HG03520 (cell line): ENCODE data around the gene CHST11.
A peak's percentile ranks its signal among the peaks of the same experiment; 100 is the strongest.

ENCODE experiments used
- ATAC-seq: cut with Tn5 transposase; IDR thresholded peaks from one replicate; pipeline ENCODE4 v1.9.1; 2021; ENCODE audit warnings: mild to moderate bottlenecking, moderate library complexity; ENCODE audit not compliant: unreplicated experiment

The CHST11 gene

DNA sequence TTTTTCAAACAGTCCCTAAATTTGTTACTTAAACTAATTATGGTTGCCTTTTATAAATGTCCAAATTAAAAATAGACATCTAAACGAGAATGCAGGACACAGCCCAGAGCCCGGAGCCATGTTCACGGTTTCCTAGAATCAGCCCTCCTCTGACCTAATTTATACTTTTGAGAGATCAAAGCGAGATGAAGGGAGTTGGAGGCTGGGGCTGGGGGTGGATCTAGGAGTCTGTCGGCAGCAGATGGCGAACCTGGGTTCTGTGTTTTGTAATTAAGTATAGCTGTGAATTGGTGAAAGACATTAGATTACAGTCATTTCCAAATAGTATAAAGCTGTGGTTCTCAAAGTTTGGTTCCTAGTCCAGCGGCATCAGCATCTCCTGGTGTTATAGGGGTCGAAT, 291.2 kb downstream of the CHST11 start:
- ATAC-seq = no peak

DNA sequence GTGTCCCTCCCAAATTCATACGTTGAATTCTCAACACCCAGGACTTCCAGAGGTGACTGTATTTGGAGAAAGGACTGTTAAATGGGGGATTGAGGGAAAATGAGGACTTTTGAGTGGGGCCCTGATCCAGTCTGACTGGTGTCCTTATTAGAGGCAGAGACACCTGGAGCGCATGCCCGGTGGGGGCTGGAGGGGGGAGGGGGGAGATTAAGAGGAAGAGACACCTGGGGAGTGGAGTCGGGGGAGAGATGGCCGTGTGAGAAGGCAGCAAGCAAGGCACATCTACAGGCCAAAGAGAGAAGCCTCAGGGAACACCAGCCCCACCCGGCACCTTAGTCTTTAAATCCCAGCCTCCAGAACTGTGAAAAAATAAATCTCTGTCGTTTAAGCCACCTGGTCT, 291.6 kb downstream of the CHST11 start:
- no peak for ATAC-seq

DNA sequence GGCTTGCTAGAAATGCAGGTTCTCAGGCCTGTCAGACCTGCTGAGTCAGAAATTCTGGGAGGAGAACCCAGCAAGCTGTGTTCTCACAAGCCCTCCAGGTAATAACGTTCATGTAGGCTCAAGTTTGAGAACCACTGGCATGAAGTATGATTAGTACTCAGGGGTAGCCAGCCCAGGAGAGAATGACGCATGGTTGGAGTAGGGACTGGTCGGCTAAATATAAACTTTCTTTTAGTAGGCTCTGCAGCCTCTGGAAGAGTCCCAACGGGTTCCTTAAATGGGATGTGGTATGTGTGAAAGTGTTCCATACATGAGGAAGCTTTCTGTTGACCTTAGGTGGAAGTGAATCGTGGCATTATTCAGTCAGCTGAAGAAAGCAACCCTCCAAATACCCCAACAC, 292.0 kb downstream of the CHST11 start:
- no peak for ATAC-seq

DNA sequence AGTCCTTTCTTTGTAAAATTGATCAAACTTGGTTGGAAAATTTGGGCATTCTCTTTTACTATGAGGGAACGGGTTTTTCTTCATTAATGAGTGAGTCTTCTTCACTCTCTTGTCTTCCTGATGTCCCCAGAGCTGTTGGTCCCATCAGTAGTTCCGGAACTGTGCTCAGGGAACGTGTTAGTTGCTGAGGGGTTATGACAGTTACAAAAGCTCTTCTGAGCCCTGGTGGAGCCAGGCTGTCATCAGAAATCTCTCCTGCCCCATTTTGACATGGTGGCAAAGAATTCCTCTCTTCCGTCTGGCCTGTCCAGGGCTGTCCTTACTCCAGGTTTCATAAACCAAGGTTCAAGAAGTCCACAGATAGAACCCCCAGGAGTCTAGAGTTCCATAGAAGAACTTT, 292.8 kb downstream of the CHST11 start:
- ATAC-seq = no peak

DNA sequence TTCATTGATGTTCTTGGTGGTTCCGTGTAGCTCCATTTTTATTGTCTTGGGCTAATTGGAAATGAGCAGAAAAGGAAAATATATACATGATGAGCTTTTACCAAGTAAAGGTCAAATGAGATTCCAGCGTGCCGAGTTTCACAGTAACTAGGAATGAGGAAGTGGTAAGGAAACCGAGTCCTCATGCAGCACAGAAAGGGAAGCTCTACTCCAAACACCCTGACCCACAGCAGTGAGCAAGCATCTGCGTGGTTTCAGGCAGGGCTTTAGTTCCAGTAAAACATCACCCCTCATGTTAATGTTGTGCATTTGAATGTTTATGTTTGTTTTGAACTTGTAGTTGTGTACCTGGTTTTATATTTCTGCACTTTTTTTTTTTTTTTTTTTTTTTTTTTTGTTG, 293.3 kb downstream of the CHST11 start:
- ATAC-seq = no peak

DNA sequence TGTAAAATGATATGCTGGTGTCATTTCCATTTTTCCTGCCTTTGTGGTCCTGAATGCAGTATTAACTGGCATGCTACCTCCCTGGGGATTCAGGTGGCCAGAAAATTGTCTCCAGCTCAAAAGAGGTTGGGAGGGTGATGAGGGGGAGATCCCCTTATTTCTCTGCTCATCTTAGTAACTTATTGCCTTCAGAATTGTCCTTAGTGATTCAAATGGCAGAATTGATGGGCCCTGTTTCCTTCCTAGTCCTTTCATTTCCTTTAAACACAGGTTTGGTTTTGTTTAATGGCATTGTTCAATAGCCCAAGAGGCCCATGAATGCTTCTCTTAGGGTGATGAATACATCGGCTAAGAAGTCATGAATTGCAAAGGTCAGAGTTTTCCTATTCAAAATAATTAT, 294.4 kb downstream of the CHST11 start:
- no peak for ATAC-seq

DNA sequence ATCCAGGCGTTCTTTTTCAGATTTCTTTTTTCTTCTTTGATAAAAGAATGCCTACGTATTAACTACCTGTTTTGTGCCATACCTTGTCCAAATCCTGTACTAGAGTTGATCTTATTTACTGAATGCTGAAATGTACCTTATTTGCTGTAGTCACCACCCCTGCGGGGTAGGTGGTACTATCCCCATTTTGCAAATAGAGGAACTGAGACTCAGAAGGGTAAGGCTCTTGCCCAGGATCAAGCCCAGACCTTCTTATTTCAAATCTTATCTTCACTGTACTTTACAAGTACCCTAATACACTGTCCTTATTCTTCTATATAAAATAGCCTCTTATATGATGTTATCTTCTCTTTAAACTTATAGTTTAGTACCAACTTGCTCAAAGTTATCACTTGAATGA, 294.8 kb downstream of the CHST11 start:
- ATAC-seq = peak; percentile 53

DNA sequence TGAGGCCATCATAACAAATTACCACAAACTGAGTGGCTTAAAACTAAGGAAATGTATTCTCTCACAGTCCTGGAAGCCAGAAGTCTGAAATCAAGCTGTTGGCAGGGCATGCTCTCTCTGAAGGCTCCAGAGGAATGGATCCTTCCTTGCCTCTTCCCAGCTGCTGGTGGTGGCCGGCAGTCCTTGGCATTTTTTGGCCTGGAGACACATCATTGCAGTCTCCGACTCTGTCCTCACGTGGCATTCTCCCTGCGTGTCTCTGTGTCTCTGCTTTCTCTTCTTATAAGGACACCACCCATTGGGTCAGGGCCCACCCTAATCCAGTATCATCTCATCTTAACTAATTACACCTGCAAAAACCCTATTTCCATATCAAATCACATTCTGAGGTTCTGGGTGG, 295.3 kb downstream of the CHST11 start:
- ATAC-seq = no peak

DNA sequence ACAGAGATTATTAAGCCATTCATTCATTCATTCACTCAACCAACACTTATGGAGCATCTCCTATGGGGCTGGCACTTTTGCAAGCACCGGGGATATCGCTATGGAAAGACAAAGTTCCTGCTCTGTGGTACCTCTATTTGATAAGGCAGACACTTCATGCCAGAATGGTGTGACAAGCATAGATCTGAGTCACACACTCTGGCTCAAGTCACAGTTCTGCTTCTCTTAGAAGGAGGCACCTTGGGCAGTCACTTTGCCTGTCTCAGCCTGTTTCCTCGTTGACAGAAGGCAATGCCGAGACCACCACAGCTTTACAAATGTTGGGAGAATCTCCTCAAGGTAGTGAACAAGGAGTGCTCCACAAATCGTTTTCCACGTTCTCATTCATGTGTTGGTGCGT, 296.1 kb downstream of the CHST11 start:
- ATAC-seq = no peak

DNA sequence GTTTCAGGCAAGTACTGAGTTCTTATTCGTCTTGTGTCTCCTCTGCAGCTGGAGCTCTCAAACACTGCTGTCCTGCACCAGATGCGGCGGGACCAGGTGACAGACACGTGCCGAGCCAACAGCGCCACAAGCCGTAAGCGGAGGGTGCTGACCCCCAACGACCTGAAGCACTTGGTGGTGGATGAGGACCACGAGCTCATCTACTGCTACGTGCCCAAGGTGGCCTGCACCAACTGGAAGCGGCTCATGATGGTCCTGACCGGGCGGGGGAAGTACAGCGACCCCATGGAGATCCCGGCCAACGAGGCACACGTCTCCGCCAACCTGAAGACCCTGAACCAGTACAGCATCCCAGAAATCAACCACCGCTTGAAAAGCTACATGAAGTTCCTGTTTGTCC, 300.2 kb downstream of the CHST11 start:
- ATAC-seq = no peak

DNA sequence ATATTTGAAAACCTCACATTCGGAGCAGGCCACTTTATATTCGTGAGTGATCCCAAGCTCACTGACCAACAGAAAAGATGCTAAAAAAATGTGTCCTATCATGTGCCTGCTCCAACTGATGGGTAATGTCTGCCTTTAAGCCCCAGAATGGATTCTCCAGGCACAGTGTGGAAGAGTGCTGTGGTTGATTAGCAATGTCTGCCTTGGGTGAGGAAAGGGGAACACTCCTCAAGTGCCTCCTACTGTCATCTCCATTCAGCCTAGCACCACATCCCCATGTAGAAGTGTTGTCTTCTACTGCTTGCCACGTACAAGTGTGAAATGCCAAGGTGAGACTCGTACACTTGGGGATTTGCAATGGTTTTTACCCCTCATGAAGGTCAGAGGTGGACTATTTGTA, 302.0 kb downstream of the CHST11 start:
- ATAC-seq = no peak

DNA sequence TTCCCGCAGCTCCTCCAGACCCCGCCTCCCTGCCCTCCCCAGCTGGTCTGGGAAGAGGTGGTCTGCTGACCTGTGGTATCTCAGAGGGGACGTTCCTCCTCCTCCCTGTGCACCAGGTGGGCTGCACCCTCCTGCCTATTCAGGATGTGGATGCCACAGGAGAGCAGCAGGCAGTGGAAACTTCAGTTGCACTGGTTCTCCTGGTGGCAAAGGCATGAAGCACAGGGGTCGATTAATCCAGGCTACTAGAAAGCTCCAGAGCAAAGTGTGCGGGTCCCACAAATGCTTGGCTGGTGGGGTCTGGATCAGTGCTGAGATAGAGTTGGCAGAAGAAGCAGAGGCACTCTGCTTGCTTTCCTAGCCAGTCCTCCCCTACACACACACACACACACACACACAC, 304.3 kb downstream of the CHST11 start:
- no peak for ATAC-seq

DNA sequence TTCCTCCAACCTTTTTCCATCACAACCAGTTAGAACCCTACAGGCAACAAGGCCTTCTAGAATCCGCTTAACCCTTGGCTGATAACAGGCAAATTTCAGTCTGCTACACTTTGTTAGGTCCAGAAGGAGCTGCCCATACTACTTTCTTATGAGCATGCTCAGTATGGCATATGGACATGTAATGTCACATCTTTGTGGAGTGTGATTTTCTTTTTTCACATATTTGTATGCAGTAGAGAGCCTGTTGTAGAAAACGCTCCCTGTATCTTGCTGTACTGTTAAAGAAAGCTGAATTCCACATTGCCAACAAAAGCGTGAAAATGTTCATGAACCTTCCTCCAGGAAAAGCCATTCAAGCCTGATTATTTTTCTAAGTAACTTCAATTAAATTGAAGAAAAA, 304.9 kb downstream of the CHST11 start:
- ATAC-seq = no peak

DNA sequence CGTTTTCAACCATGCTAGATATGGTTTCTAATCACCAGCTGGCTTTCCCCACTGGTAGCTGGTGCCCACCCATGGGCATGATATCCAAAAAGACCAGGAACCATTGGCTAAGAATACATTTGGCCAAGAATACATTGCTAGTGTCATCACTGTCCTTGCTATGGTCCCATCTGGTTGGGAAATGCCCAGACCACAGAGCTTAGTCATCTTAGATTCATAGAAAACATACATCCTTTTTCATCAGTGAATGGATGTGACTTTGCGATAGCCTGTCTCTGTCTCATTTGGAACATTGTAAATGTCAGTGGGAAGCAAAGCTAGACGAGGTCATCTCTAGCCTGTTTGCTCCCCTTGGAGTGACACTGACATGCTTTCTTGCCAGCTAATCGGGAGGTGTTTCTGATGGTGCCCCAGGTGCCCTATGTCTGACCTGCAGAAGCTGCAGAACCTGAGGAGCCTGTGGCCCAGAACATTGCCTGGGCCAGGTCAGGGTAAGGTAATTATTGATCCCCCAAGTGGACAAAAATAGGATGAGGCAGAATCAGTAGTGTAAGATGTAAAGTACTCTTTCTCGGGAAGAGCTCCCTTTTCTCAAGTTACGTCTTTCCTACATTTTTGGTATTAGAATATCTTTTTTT, 306.5 kb downstream of the CHST11 start:
- no peak for ATAC-seq

DNA sequence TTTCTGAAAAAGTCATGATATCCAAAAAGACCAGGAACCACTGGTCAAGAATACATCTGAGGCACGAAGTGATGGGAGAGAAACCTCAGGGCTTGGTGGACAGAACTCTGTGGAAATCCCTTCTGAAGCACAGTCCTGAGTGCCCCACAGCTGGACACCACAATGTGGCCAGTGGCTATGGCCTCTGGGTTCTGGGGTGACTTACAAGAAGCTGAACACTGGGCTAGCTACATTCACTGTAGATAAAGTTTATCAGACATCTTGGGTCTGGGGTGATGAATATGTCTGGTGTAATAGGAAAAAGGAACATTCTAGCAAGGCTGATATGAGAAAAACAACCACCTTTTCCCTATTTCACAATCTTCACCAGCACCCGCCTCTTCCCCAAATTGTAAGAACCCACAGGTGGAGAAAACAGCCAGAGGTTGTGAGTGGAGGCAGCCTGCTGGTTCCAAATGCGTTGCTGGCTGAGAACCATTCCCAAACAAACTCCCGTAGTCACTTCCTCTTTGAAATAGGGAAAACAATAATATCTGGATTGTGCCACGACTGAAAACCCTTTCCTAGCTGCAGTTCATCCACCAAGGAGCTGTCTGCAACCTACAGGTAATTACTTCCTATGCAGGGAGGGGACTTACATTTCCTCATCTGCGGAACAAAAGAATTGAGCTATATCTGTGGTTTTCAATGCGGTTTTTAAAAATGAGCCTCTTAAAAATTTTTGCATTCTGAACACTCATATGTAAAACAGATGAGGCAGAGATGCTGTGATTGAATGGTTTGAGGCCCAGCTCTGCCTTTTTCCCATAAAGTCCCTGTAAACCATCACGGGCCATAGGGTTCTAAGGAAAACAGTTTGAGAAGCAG, 307.7 kb downstream of the CHST11 start:
- ATAC-seq = no peak

DNA sequence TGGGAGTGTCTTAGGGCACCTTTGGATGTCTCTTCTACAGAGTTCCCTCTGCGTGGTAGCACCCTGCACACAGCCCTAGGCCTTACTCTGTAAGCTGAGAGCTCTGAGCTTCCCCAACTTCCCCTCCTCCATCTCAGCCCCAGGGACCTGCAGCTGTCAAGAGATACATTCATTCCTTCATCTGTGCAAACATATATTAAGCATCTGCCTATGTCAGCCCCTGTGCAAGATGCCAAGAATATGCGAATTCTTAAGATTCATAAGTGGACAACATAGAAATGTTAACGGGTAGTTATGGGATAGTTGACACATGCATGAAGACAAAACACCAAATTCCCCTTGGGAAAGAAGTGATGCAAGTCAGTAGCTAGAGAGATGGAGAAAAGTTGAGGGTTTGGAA, 310.5 kb downstream of the CHST11 start:
- no peak for ATAC-seq

DNA sequence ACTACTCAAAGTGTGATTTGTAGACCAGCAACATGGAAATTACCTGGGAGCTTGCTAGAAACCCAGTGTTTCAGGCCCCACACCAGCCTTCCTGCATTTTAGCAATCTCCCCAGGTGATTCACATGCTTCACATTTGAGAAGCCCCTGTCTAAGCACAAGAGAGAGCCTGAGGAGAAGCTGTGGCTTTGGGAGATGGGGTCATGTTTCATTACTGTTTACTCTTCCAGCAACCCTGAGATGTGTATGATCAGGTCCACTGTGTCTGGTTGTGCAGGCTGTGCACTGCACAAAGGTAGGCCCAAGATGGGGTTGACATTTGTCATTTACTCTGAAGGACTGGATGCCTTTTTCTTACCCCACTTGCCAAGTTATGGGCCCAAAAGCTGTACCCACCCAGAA, 311.3 kb downstream of the CHST11 start:
- ATAC-seq = no peak

DNA sequence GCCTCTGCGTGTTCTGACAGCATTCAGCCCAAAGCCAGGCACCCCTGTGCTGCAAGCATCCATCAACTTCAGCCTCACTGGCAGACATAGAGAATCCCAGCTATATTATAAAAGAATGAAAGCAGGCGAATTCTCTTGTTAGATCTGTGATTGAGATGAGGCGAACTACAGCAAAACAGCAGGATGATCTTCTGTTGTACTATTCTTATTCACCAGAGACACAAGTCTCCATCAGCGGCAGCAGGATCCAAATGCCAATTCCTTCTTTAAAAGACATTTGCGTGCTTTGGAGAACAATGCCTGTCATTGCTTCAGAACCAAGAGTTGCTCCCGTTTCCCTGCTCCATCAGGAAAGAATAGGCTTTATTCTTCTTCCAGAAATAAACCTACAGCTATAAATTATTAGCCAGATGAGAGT, 312.4 kb downstream of the CHST11 start:
- ATAC-seq = no peak

DNA sequence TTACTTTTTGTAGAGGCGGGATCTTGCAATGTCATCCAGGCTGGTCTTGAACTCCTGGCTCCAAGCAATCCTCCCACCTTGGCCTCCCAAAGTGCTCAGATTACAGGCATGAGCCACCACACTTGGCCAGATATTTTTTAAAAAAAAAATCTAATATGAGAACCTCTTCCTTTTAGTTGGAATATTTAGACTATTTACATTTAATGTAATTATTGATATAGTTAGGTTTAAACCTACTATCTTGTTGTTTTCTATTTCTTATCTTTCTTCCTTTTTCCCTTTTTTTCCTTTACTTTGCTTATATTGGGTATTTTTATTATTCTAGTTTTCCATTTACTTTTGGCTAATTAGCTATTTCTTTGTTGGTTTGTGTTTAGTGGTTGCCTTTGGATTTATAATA, 315.6 kb downstream of the CHST11 start:
- no peak for ATAC-seq

DNA sequence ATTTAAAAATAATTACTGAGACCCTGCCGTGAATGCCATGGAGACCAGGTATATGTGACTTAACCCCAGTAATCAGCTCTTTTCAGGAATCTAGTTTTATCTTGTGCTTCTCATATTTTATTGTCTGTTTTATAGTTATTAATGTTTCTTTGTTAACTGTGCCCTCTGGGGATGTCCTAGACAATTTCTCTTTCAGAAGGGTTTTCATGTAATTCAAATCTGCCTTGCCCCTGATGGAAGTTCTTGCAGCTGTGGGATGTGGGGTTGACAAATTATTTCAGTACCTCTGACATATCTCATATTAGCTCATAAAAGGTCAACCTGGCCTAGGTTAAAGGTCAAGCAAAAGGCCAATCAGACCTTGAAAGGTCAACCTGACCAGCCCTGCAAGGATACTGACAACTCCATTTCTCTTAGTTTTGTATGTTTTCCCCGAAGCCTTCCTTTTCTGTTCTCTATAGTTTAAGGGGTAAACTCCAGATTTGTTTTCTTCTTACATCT, 319.0 kb downstream of the CHST11 start:
- ATAC-seq = no peak

DNA sequence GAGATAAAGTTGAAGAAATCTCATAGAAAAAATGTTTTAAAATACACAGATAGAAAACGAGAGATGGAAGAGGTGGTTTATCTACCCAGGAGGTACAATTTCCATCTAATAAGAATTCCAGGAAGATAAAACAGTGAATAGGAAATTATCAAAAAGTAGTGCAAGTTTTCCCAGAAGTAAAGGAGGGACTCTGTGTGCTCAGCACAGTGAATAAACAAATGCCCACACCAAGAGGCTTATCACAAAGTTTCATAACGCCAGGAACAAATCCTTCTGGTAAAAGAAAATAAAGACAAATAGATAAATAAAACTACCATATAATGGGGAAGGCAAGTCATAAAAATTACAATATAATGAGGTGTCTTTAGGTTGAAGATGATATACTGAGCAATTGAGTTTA, 322.4 kb downstream of the CHST11 start:
- ATAC-seq = no peak

DNA sequence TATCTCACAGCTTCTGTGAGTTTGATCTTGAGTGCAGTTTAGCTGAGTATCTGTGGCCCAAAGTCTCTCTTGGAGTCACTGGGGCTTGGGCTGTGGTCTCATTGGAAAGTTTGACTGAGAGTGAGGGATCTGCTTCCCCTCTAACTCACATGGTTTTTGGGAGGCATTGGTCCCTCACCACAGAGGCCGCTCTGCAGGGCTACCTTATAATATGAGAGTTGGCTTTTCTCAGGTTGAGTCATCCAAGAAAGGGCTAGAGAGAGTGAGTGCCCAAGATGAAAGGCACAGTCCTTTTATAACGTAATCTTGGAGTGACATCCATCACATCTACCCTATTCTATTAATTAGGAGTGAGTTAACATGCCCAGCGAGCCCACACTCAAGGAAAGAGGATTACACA, 325.5 kb downstream of the CHST11 start:
- ATAC-seq = no peak
